ENCODE results near the gene IMP4. TPM values are rescaled to one million over a fixed set of nuclear protein-coding genes. Genes with fewer than 3 reads are reported as not detected.

Gene IMP4
- total and polyA plus RNA-seq, 2 of the 13 experiments (the other 11 are each of a cell fraction or from before 2014, with no cell fraction given) = 142 to 158 TPM

GRCh38 chr2:130352237-130352636, 9.5 kb downstream of the IMP4 start:
- POLR2A ChIA-PET = interaction anchor here (5.7 kb wide), 1 partner anchor 9 kb away, joined by 120 read pairs; the partner anchor contains the start of gene IMP4
- 95% methylated on average over 7 of the region's 7 CpGs for WGBS (ENCODE audit: low lambda C conversion rate)
- CTCF ChIA-PET (ENCODE audit: low intra/inter-chr PET ratio, low total read pairs) = no interaction called here

More at GRCh38 chr2:130352237-130352636, 9.5 kb downstream of the IMP4 start:
- FAIRE-seq (no peak), ATAC-seq (no peak), DNase-seq (ENCODE audit: low spot score) (no peak)
- Histone ChIP-seq H2AFZ (ENCODE audit: low read length) (no peak overlapping the region), H3K4me3 (replicated peaks in 1 of 3; ENCODE audit: insufficient read depth in 1 of 3, low read depth in 2 of 3, low read length in 3 of 3) (no peak overlapping the region), H3K9ac (ENCODE audit: insufficient read depth, low read depth, low read length) (no peak overlapping the region), H3K4me1 (ENCODE audit: insufficient read depth, low read length) (peaks cover 30% of the 10 kb centered on the region), H4K20me1 (ENCODE audit: insufficient read depth, low read length) (no peaks in the 10 kb centered on the region; the same call in 1 of the 2 replicates), H3K36me3 (replicated peaks in 1 of 2; ENCODE audit: control insufficient read depth in 1 of 2, insufficient read depth in 2 of 2, low read length in 2 of 2) (peaks cover 8 to 14% of the 10 kb centered on the region in 2 experiments), H3K4me2 (ENCODE audit: low read depth, low read length) (no peak overlapping the region), H3K79me2 (ENCODE audit: insufficient read depth, low read length) (peaks cover 6% of the 10 kb centered on the region), H3K27me3 (ENCODE audit: control insufficient read depth in 1 of 2, insufficient read depth in 2 of 2, low read length in 2 of 2) (no peaks in the 10 kb centered on the region; a peak in 1 of 5 replicates), H3K27ac (ENCODE audit: extremely low read length, insufficient read depth, low read length) (no peak overlapping the region), H3K9me3 (ENCODE audit: low read length) (no peaks in the 10 kb centered on the region)
- in situ Hi-C loops (cut with HindIII; ENCODE audit: extremely low pct_ligation_motif_present, low pct_unique_long_range_greater_than_20kb) = no loop called here
- BruUV-seq (replicated peaks) = no TSS peak
- TF ChIP-seq ZNF576 (CRISPR knock-in tag; IDR thresholded peaks at IDR 0.05) (no peak), RARG (CRISPR knock-in tag; IDR thresholded peaks at IDR 0.05; ENCODE audit: low read depth) (no peak), ZNF142 (CRISPR knock-in tag; IDR thresholded peaks at IDR 0.05) (no peak), RORA (CRISPR knock-in tag; IDR thresholded peaks at IDR 0.05) (no peak), ZNF432 (CRISPR knock-in tag; IDR thresholded peaks at IDR 0.05; ENCODE audit: borderline replicate concordance) (no peak), SSRP1 (CRISPR knock-in tag; IDR thresholded peaks at IDR 0.05) (no peak)
- TF ChIP-seq, protein P1, sequence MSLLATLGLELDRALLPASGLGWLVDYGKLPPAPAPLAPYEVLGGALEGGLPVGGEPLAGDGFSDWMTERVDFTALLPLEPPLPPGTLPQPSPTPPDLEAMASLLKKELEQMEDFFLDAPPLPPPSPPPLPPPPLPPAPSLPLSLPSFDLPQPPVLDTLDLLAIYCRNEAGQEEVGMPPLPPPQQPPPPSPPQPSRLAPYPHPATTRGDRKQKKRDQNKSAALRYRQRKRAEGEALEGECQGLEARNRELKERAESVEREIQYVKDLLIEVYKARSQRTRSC (CRISPR knock-in tag; IDR thresholded peaks at IDR 0.05; ENCODE audit: low read depth) = no peak
- intact Hi-C loops (cut with micrococcal nuclease; ENCODE audit: unreplicated experiment) = no loop called here
